NT2/D1 (cell line): ENCODE measurements around the gene LIMCH1.

Source experiments
- DNase-seq: peaks from one replicate; pipeline ENCODE4 v3.0.0-alpha.2; 2011; ENCODE audit warnings: low read depth, low spot score
- H3K27me3 ChIP-seq: 2 replicates; pipeline ENCODE4 v1.6.0; 2011; ENCODE audit warnings: mild to moderate bottlenecking; ENCODE audit not compliant: insufficient read length, insufficient read depth
- H3K36me3 ChIP-seq: 2 replicates; pipeline ENCODE4 v1.6.1; 2011; ENCODE audit warnings: mild to moderate bottlenecking, low read length, mixed read lengths; ENCODE audit not compliant: insufficient read depth, insufficient read length
- H3K4me1 ChIP-seq: 2 replicates; pipeline ENCODE4 v1.5.1; 2011; ENCODE audit not compliant: insufficient read depth, insufficient read length
- H3K4me3 ChIP-seq: 2 replicates; pipeline ENCODE4 v1.5.1; 2011; ENCODE audit warnings: low read depth; ENCODE audit not compliant: insufficient read length
- H3K9ac ChIP-seq: 2 replicates; pipeline ENCODE4 v1.6.0; 2011; ENCODE audit warnings: low read depth; ENCODE audit not compliant: insufficient read length
- H3K9me3 ChIP-seq: 2 replicates; pipeline ENCODE4 v1.5.1; 2011; ENCODE audit warnings: mild to moderate bottlenecking, low read length; ENCODE audit not compliant: insufficient read depth
- SUZ12 ChIP-seq: IDR thresholded peaks from 2 replicates; pipeline ENCODE4 v1.6.1; 2011; ENCODE audit not compliant: insufficient read length, insufficient read depth; ENCODE audit errors: extremely low read depth
- YY1 ChIP-seq: IDR thresholded peaks from 2 replicates; pipeline ENCODE4 v1.6.1; 2011; ENCODE audit not compliant: insufficient read length, insufficient read depth
- ZNF274 ChIP-seq: IDR thresholded peaks from 2 replicates; pipeline ENCODE4 v1.6.1; 2011; ENCODE audit warnings: mild to moderate bottlenecking, low read depth, low read length

LIMCH1 gene

DNA sequence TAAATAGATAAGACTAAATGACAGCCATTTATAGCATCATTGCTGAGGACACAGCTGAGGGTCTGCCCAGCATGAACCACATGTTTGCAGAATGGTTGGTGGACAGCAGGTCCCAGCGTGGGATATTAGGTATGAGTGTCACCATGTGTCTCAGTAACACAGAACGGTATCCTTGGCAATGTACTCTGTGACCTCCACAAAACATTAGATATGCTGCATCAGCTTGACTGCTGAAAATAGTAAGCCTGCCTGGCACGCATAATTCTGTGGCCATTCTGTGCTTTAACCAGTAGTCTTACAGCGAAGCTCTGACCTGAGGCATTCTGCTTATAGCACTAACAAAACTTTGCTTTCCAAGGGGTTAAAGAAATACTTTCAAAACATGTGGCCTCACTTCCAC lies 32.0 kb downstream of the LIMCH1 start:
- Histone ChIP-seq H3K9me3 (no peaks in the 10 kb centered on the region), H3K9ac (no peak overlapping the region), H3K36me3 (no peaks in the 10 kb centered on the region), H3K4me1 (no peaks in the 10 kb centered on the region), H3K27me3 (no peaks in the 10 kb centered on the region), H3K4me3 (no peak overlapping the region)
- TF ChIP-seq SUZ12 (no peak), ZNF274 (no peak), YY1 (no peak)
- no peak for DNase-seq

DNA sequence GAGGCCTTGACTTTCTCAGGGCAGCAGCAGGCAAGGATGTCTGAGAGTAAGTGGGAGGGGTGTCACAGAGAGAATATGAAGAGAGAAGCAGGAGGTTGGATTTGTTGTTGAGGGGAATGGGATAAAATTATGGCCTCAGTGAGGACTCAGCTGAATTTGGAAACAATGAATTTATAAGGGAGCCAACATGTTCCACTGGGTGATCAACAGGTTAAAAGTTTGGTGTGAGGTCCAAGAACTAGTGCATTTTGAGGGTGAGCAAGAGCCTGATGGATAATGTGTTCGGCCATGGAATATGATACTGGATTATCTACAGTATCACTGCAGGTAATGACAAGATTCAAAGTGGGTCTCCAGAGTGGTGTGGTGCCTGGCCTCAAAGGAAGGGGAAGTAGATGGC lies 33.5 kb downstream of the LIMCH1 start:
- Histone ChIP-seq H3K36me3 (no peaks in the 10 kb centered on the region), H3K4me1 (no peaks in the 10 kb centered on the region), H3K27me3 (no peaks in the 10 kb centered on the region), H3K9ac (no peak overlapping the region), H3K9me3 (no peaks in the 10 kb centered on the region), H3K4me3 (no peak overlapping the region)
- no peak for TF ChIP-seq ZNF274
- no peak for TF ChIP-seq SUZ12
- no peak for TF ChIP-seq YY1
- DNase-seq, result no peak

DNA sequence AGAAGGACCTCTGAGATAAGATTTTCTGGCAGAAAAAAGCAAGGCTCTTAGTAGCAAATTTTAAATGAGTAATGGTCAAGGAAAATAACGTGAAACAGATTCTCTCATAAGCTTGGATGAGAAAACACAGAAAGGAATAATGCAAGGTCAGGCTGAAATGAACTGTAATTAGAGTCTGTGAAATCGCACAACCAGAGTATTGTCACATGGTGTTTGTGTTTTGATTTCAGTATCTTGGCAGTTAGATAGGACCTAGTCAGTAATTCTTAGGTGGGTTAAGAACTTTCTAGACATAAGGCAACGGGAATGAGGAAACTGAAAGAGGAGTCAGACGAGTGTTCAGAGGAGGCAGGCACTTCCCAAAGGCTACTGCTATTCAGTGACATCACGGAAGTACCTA lies 34.6 kb downstream of the LIMCH1 start:
- H3K27me3 ChIP-seq, result no peaks in the 10 kb centered on the region
- no peak for TF ChIP-seq YY1
- TF ChIP-seq SUZ12, result no peak
- no peak for TF ChIP-seq ZNF274
- no peaks in the 10 kb centered on the region for H3K4me1 ChIP-seq
- no peaks in the 10 kb centered on the region for H3K36me3 ChIP-seq
- no peaks in the 10 kb centered on the region for H3K9me3 ChIP-seq
- no peak overlapping the region for H3K4me3 ChIP-seq
- no peak overlapping the region for H3K9ac ChIP-seq
- no peak for DNase-seq

GRCh38 chr4:41572956-41573355 lies 35.0 kb downstream of the LIMCH1 start:
- TF ChIP-seq ZNF274 (no peak), SUZ12 (no peak), YY1 (no peak)
- DNase-seq, result no peak
- H3K4me3 ChIP-seq, result no peak overlapping the region
- no peaks in the 10 kb centered on the region for H3K36me3 ChIP-seq
- no peaks in the 10 kb centered on the region for H3K27me3 ChIP-seq
- no peaks in the 10 kb centered on the region for H3K4me1 ChIP-seq
- no peaks in the 10 kb centered on the region for H3K9me3 ChIP-seq
- no peak overlapping the region for H3K9ac ChIP-seq

GRCh38 chr4:41573502-41574001 lies 35.6 kb downstream of the LIMCH1 start:
- no peaks in the 10 kb centered on the region for H3K4me1 ChIP-seq
- TF ChIP-seq SUZ12, result no peak
- no peak for TF ChIP-seq YY1
- no peak overlapping the region for H3K4me3 ChIP-seq
- no peaks in the 10 kb centered on the region for H3K36me3 ChIP-seq
- no peaks in the 10 kb centered on the region for H3K9me3 ChIP-seq
- H3K27me3 ChIP-seq, result no peaks in the 10 kb centered on the region
- H3K9ac ChIP-seq, result no peak overlapping the region
- DNase-seq, result no peak

- H3K27me3 ChIP-seq, result no peaks in the 10 kb centered on the region
- DNase-seq, result no peak
- TF ChIP-seq SUZ12 (no peak), ZNF274 (no peak), YY1 (no peak)
- H3K36me3 ChIP-seq, result no peaks in the 10 kb centered on the region
- no peaks in the 10 kb centered on the region for H3K4me1 ChIP-seq
- H3K9ac ChIP-seq, result no peak overlapping the region
- H3K9me3 ChIP-seq, result no peaks in the 10 kb centered on the region
- no peak overlapping the region for H3K4me3 ChIP-seq
Observed at GRCh38 chr4:41575207-41575606, 37.2 kb downstream of the LIMCH1 start.

- H3K9me3 ChIP-seq, result no peaks in the 10 kb centered on the region
- no peak for TF ChIP-seq YY1
- no peak for TF ChIP-seq SUZ12
- no peak for TF ChIP-seq ZNF274
- no peak overlapping the region for H3K4me3 ChIP-seq
- no peaks in the 10 kb centered on the region for H3K4me1 ChIP-seq
- H3K9ac ChIP-seq, result no peak overlapping the region
- no peaks in the 10 kb centered on the region for H3K27me3 ChIP-seq
- no peak for DNase-seq
- no peaks in the 10 kb centered on the region for H3K36me3 ChIP-seq
Observed at GRCh38 chr4:41575665-41576064, 37.7 kb downstream of the LIMCH1 start.

- TF ChIP-seq YY1 (no peak), ZNF274 (no peak), SUZ12 (no peak)
- no peak for DNase-seq
Observed at GRCh38 chr4:41579043-41579442, 41.1 kb downstream of the LIMCH1 start.

More at GRCh38 chr4:41579043-41579442, 41.1 kb downstream of the LIMCH1 start:
- Histone ChIP-seq H3K27me3 (no peaks in the 10 kb centered on the region), H3K9ac (no peak overlapping the region), H3K36me3 (no peaks in the 10 kb centered on the region), H3K4me1 (no peaks in the 10 kb centered on the region), H3K4me3 (no peak overlapping the region), H3K9me3 (no peaks in the 10 kb centered on the region)
